PC-3 (cell line): Measurements from ENCODE around the gene AMMECR1.
"Not testable (repeated sequence)": the region's sequence is repeated elsewhere in the genome, so short reads cannot be mapped to it uniquely, and the experiment has no call there.

Source experiments
- CTCF ChIP-seq: fragments of 300-600 bp; sonication (generic); conservative IDR thresholded peaks from 2 replicates; pipeline ENCODE4 v1.5.1; 2017; ENCODE audit warnings: antibody characterized with exemption, low read depth, mild to moderate bottlenecking, low read length
- EZH2 ChIP-seq: fragments of 300-600 bp; sonication (generic); IDR thresholded peaks from one replicate; pipeline ENCODE4 v1.6.1; 2017; ENCODE audit warnings: antibody characterized with exemption, mild to moderate bottlenecking, low read length; ENCODE audit not compliant: unreplicated experiment
- EZH2phosphoT487 ChIP-seq: fragments of 300-600 bp; sonication (generic); IDR thresholded peaks from 2 replicates; pipeline ENCODE4 v1.6.1; 2018; ENCODE audit warnings: mild to moderate bottlenecking, antibody characterized with exemption, low read length, borderline replicate concordance

- not testable (repeated sequence) for TF ChIP-seq CTCF, EZH2, EZH2phosphoT487
Observed at GRCh38 chrX:110231485-110231884, 86.4 kb downstream of the AMMECR1 start.
